ENCODE data around the gene TMEM51.
"Not testable (repeated sequence)": the region's sequence is repeated elsewhere in the genome, so short reads cannot be mapped to it uniquely, and the experiment has no call there.

TMEM51 gene

GRCh38 chr1:15154480-15155036 lies 1.0 kb downstream of the TMEM51 start:
- no peak for DNase-seq (ENCODE audit: low read depth)

DNA sequence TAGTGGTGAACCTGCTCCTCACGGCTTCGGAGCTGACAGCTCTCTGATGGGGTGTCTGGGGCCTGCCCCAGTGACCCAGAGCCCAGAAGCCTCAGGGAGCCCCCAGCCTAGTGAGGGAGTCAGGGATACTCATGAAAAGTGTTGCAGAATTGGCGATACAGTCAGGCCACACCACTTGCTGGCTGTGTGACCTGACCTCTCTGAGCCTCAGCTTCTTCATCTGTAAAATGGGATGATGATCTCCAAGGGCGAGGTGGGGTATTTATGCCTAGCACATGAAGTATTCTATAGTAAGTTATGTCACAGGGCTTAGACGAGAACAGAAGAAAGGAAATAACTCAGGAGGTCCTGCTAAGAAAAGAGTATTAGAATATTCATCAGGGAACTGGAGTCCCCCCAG lies 1.6 kb downstream of the TMEM51 start:
- DNase-seq (ENCODE audit: low read depth): no peak

GRCh38 chr1:15155888-15156741 lies 2.6 kb downstream of the TMEM51 start:
- no peak for DNase-seq (ENCODE audit: low read depth)

- no peak for DNase-seq (ENCODE audit: low read depth)
Measured at GRCh38 chr1:15156807-15157380, 3.3 kb downstream of the TMEM51 start.

DNA sequence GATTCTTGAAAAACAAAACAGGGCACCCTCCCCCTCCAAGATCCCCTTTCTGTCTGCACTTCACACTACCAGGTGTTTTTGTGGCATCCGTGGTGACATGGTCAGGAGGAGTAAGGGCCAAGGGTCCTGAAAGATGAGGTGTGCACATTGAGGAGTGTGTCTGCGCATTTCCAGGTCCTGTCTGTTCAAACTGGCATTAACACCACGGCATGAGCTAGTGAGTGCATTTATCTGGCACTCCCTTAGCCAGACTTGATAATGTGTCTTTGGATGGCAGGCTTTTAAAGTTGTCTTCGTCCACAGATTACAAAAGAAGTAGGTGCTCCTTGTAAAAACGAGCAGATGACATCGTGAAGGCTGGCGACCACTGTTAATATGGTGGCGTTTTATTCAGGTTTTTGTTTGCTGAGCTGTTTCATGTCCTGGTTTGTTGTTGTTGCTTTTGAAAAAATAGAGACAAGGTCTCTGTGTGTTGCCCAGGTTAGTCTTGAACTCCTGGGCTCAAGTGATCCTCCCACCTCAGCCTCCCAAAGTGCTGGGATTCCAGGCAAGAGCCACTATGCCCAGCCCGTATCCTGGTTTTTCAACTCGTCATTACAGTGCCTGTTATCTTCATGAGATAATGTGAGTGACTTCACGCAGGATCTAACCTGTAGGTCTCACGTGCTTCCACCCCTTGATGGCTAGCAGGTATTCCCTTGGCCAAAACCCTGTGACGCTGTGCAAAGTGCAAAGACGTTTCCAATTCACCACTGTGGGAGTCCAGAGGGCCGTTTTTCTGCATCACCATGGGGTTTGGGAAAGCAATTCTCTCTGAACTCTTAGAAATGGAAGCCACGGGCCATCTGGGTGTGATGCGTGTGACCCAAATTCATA lies 4.2 kb downstream of the TMEM51 start:
- DNase-seq (ENCODE audit: low read depth): no peak

GRCh38 chr1:15158506-15159165 lies 5.1 kb downstream of the TMEM51 start:
- no peak for DNase-seq (ENCODE audit: low read depth)

DNA sequence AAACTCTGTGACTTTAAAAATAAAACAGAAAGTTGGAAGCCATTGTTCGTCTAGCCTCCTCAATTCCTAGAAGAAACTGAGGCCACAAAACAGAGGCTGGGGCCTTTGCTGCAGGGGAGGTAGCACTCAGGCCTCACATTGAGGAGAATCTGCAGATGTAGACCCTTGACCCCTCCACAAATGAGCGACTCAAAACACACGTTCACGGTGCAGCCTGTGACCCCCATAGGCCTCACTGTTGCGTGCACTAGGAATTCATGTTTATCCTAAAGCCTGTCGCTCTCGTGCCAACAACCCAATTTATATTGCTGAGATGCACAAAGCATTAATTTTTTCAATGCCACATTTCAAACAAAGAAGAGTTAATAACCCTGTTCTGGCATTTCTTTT lies 5.6 kb downstream of the TMEM51 start:
- no peak for DNase-seq (ENCODE audit: low read depth)

GRCh38 chr1:15160626-15161025 lies 7.1 kb downstream of the TMEM51 start:
- no peak for DNase-seq (ENCODE audit: low read depth)

DNA sequence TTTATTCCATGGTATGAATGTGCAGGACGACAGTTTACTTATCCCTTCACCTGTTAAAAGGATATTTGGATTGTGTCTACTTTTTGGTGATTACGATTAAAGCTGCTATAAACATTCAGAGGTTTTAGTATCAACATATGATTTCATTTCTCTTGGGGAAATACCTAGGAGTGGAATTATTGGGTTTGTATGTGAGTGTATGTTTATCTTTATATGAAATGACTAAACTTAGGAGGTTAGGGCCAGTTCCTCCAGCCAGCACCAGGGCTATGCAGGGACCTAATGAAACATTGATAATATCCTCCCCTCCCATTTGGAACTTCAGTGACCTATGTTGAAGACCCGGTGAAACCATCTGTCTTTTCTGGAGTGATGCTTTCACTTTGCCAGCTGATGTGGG lies 13.8 kb downstream of the TMEM51 start:
- DNase-seq (ENCODE audit: low read depth): no peak

- no peak for DNase-seq (ENCODE audit: low read depth)
Measured at GRCh38 chr1:15168479-15168878, 14.9 kb downstream of the TMEM51 start.

DNA sequence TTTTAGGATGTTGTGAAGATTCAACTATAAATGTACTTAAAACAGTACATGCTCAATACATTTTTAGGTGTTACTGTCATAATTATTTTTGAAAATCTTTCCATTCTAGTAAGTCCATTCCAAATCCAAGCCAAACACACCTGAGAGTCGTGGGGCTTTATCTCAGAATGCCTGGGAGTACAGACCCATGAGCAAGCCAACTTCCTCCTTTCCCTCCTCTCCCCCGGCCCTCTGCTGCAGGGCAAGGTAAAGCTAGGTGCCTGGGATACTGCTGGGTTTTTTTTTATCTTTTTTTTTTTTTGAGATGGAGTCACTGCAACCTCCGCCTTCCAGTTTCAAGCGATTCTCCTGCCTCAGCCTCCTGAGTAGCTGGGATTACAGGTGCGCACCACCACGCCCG lies 16.5 kb downstream of the TMEM51 start:
- DNase-seq (ENCODE audit: low read depth): no peak

DNA sequence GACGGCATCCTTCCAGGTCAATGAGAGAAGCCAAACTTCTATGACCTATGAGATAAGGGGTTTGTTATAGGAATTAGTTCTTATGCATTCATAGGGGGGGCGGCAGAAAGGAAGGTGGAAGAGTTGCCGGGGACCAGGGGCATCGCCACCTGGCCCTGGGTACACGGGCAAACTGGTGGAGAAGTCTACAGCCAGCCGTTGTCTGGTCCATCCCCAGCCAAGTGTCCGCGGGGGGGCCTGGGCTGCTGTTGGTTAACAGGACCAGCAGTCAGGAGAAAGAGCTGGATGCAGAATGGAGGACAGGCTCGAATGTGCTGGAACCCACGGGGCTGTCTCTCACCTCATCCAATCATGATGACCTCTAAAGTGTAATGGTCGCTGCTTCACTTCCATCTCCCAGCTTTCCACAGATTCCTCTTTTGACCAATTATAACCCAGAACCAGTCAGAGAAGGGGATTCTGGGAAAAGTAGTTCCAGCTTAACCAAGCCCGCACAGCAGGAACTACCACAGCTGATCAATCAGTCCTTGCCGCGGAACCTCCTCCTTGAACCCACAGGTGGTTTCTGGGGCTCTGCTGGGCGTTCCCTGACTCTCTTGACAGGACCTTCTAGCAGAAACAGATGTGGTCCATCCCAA lies 17.8 kb downstream of the TMEM51 start:
- DNase-seq (ENCODE audit: low read depth): no peak

DNA sequence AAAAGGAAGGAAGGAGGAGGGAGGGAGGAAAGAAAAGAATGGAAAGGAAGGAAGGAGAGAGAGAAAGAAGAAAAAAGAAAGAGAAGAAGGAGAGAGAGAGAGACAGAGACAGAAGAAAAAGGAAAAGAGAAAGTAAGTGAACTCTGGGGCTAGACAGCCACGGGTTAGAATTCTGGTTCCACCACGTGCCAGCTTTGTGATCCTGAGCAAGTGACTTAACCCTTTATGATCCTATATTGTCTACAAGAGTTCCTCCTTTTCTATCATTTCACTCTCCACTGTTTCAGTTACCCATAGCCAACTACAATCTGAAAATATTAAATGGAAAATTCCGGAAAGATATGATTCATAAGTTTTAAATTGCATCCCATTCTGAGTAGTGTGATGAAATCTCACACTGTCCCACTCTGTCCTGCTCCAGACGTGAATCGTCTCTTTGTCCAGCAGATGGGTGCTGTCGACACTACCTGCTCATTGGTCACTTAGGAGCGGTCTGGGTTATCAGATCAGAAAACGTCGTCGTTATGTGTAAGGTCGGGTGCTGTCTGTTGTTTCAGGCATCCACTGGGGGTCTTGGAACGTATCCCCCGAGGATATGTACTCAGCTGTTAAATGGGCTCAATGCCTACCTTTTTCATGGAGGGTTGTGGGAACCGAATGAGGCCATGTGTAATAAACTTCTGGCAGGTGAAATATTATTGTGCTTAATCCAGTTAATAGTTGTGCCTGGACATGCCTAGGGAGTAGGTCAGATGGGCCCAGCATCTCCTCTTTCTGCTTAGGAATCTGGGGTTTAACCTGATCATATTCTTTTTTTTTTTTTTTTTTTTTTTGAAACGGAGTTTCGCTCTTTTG lies 19.1 kb downstream of the TMEM51 start:
- DNase-seq (ENCODE audit: low read depth): no peak

GRCh38 chr1:15173863-15174614 lies 20.5 kb downstream of the TMEM51 start:
- DNase-seq (ENCODE audit: low read depth): no peak

GRCh38 chr1:15174615-15174983 lies 21.1 kb downstream of the TMEM51 start:
- no peak for DNase-seq (ENCODE audit: low read depth)

- DNase-seq (ENCODE audit: low read depth): not testable (repeated sequence)
Measured at GRCh38 chr1:15175324-15176094, 22.0 kb downstream of the TMEM51 start.

DNA sequence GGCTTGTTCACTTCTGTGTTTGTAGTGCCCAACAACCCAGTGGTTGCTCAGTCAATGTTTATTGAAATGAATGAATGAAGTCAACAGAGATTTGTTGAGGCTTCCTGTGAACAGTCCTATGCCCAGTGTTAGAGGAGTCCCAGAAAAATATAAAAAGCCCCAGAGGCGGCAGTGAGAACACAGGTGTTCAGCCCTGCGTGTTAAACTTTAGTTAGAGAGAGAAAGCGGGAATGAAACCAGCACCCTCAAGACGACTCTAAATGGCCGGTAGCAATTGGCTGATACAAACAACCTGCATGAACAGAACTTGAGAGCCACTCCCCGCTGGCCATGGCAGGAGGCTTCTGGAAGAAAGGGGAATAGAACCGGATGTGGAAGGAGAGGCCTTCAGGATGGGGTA lies 22.6 kb downstream of the TMEM51 start:
- DNase-seq (ENCODE audit: low read depth): no peak

GRCh38 chr1:15176898-15177665 lies 23.5 kb downstream of the TMEM51 start:
- no peak for DNase-seq (ENCODE audit: low read depth)
